Measurements from ENCODE around the gene TSPAN4. TPM values are rescaled to one million over a fixed set of nuclear protein-coding genes. Genes with fewer than 3 reads are reported as not detected.

Gene TSPAN4
- total RNA-seq, 1 experiment from 2014 or later, result 43.6 TPM

GRCh38 chr11:868394-868793 lies 25.7 kb downstream of the TSPAN4 start:
- Histone ChIP-seq H3K27ac (no peak overlapping the region), H2AFZ (no peak overlapping the region), H3K27me3 (ENCODE audit: insufficient read depth, low read depth) (no peaks in the 10 kb centered on the region), H3F3A (ENCODE audit: insufficient read depth, low read depth) (no peaks in the 10 kb centered on the region), H3K9me2 (ENCODE audit: insufficient read depth) (no peaks in the 10 kb centered on the region), H3K36me3 (ENCODE audit: low read depth) (no peaks in the 10 kb centered on the region), H3K79me2 (ENCODE audit: low read depth) (no peaks in the 10 kb centered on the region), H3K4me2 (no peak overlapping the region), H3K9me3 (ENCODE audit: insufficient read depth, low read depth) (no peaks in the 10 kb centered on the region), H3K4me1 (replicated peaks; ENCODE audit: insufficient read depth) (no peaks in the 10 kb centered on the region), H3K4me3 (no peak overlapping the region), H4K20me1 (ENCODE audit: insufficient read depth) (no peaks in the 10 kb centered on the region; the same call in 1 of the 2 replicates)
- ChIA-PET POLR2A (ENCODE audit: unreplicated experiment) (no interaction called here), CTCF (no interaction called here)
- TF ChIP-seq EZH2 (IDR thresholded peaks at IDR 0.05; ENCODE audit: low read depth), result no peak
- no peak for TF ChIP-seq CTCF (conservative IDR thresholded peaks at IDR 0.05)
- intact Hi-C loops (cut with micrococcal nuclease; ENCODE audit: unreplicated experiment), result no loop called here
- no TSS peak for BruUV-seq (replicated peaks)
- no peak for DNase-seq

GRCh38 chr11:868802-869201 lies 26.1 kb downstream of the TSPAN4 start:
- no peak overlapping the region for H3K27ac ChIP-seq
- ChIA-PET POLR2A (ENCODE audit: unreplicated experiment) (no interaction called here), CTCF (no interaction called here)
- no peak overlapping the region for H3K4me2 ChIP-seq
- no peaks in the 10 kb centered on the region for H3F3A ChIP-seq (ENCODE audit: insufficient read depth, low read depth)
- H3K36me3 ChIP-seq (ENCODE audit: low read depth), result no peaks in the 10 kb centered on the region
- H3K4me3 ChIP-seq, result no peak overlapping the region
- no peaks in the 10 kb centered on the region for H3K4me1 ChIP-seq (replicated peaks; ENCODE audit: insufficient read depth)
- H3K79me2 ChIP-seq (ENCODE audit: low read depth), result no peaks in the 10 kb centered on the region
- DNase-seq, result no peak
- intact Hi-C loops (cut with micrococcal nuclease; ENCODE audit: unreplicated experiment), result no loop called here
- no peaks in the 10 kb centered on the region for H3K27me3 ChIP-seq (ENCODE audit: insufficient read depth, low read depth)
- H3K9me3 ChIP-seq (ENCODE audit: insufficient read depth, low read depth), result no peaks in the 10 kb centered on the region
- H2AFZ ChIP-seq, result no peak overlapping the region
- H4K20me1 ChIP-seq (ENCODE audit: insufficient read depth), result no peaks in the 10 kb centered on the region; the same call in 1 of the 2 replicates
- no TSS peak for BruUV-seq (replicated peaks)
- H3K9me2 ChIP-seq (ENCODE audit: insufficient read depth), result no peaks in the 10 kb centered on the region
- no peak for TF ChIP-seq CTCF (conservative IDR thresholded peaks at IDR 0.05)
- no peak for TF ChIP-seq EZH2 (IDR thresholded peaks at IDR 0.05; ENCODE audit: low read depth)

GRCh38 chr11:869399-870126 lies 26.9 kb downstream of the TSPAN4 start:
- no peak for TF ChIP-seq EZH2 (IDR thresholded peaks at IDR 0.05; ENCODE audit: low read depth)
- no peak for TF ChIP-seq CTCF (conservative IDR thresholded peaks at IDR 0.05)
- H3K36me3 ChIP-seq (ENCODE audit: low read depth), result no peaks in the 10 kb centered on the region
- BruUV-seq (replicated peaks), result no TSS peak
- H3K4me1 ChIP-seq (replicated peaks; ENCODE audit: insufficient read depth), result no peaks in the 10 kb centered on the region
- H3K27me3 ChIP-seq (ENCODE audit: insufficient read depth, low read depth), result no peaks in the 10 kb centered on the region
- H2AFZ ChIP-seq, result no peak overlapping the region
- no peaks in the 10 kb centered on the region; the same call in 1 of the 2 replicates for H4K20me1 ChIP-seq (ENCODE audit: insufficient read depth)
- H3K4me2 ChIP-seq, result no peak overlapping the region
- H3K79me2 ChIP-seq (ENCODE audit: low read depth), result no peaks in the 10 kb centered on the region
- no peaks in the 10 kb centered on the region for H3F3A ChIP-seq (ENCODE audit: insufficient read depth, low read depth)
- no peak overlapping the region for H3K4me3 ChIP-seq
- no peak overlapping the region for H3K27ac ChIP-seq
- intact Hi-C loops (cut with micrococcal nuclease; ENCODE audit: unreplicated experiment), result no loop called here
- ChIA-PET CTCF (no interaction called here), POLR2A (ENCODE audit: unreplicated experiment) (no interaction called here)
- H3K9me2 ChIP-seq (ENCODE audit: insufficient read depth), result no peaks in the 10 kb centered on the region
- no peak for DNase-seq
- H3K9me3 ChIP-seq (ENCODE audit: insufficient read depth, low read depth), result no peaks in the 10 kb centered on the region

Measured in PC-9 (cell line).